T-helper 2 cell treated with Interferon-gamma antibody and Interleukin-4, amounts not matched to agents 100 ng/mL and 5 ng/mL, for 36 hours (primary cell): Measurements from ENCODE around the gene PLEKHN1. TPM values are rescaled to one million over a fixed set of nuclear protein-coding genes. Genes with fewer than 3 reads are reported as not detected.

Source experiments
- intact Hi-C: fragments of 100-400 bp; cut with micrococcal nuclease; formaldehyde crosslinking; loops from one replicate; pipeline ENCODE4 v1.15.1; 2023
- total RNA-seq: library from RNA; stranded (reverse); gene quantifications from 2 replicates; pipeline ENCODE4 v1.2.3, GENCODE V29; 2022

The PLEKHN1 gene
- 1.6 and 2.2 TPM in 2 replicates for total RNA-seq

GRCh38 chr1:966135-966703, at the start of gene PLEKHN1:
Gene PLEKHN1, plus strand, starts transcription at chr1:966482. Its CDS starts 50 bp downstream, at chr1:966532.
- intact Hi-C loops: no loop called here

- intact Hi-C loops: no loop called here
Observed at GRCh38 chr1:917076-917459, 49.2 kb upstream of the PLEKHN1 start.

- intact Hi-C loops: no loop called here
Observed at GRCh38 chr1:917466-918091, 48.7 kb upstream of the PLEKHN1 start.

- intact Hi-C loops: no loop called here
Observed at GRCh38 chr1:918353-918752, 47.9 kb upstream of the PLEKHN1 start.

- intact Hi-C loops: no loop called here
Observed at GRCh38 chr1:918843-919242, 47.4 kb upstream of the PLEKHN1 start.

GRCh38 chr1:919271-919872, 46.9 kb upstream of the PLEKHN1 start:
- intact Hi-C loops: no loop called here

GRCh38 chr1:920010-920409, 46.3 kb upstream of the PLEKHN1 start:
- intact Hi-C loops: no loop called here

- intact Hi-C loops: no loop called here
Observed at GRCh38 chr1:920521-920920, 45.8 kb upstream of the PLEKHN1 start.

GRCh38 chr1:921011-921837, 45.1 kb upstream of the PLEKHN1 start:
- intact Hi-C loops: no loop called here

GRCh38 chr1:923131-923990, 42.9 kb upstream of the PLEKHN1 start, which contains the start of gene SAMD11:
Gene SAMD11, plus strand, starts transcription at chr1:923923. Its CDS starts 509 bp downstream, at chr1:924432.
- intact Hi-C loops: no loop called here

- intact Hi-C loops: no loop called here
Observed at GRCh38 chr1:923991-924655, 42.2 kb upstream of the PLEKHN1 start.

GRCh38 chr1:924656-925560, 41.4 kb upstream of the PLEKHN1 start:
- intact Hi-C loops: no loop called here

GRCh38 chr1:925561-926421, 40.5 kb upstream of the PLEKHN1 start:
- intact Hi-C loops: no loop called here

- intact Hi-C loops: no loop called here
Observed at GRCh38 chr1:927234-927633, 39.0 kb upstream of the PLEKHN1 start.

GRCh38 chr1:927748-928147, 38.5 kb upstream of the PLEKHN1 start:
- intact Hi-C loops: no loop called here

- intact Hi-C loops: no loop called here
Observed at GRCh38 chr1:928825-929661, 37.2 kb upstream of the PLEKHN1 start.
